Superior temporal gyrus (tissue), 1 donor: Measurements from ENCODE around the gene NECTIN2.
"Not testable (repeated sequence)": the region's sequence is repeated elsewhere in the genome, so short reads cannot be mapped to it uniquely, and the experiment has no call there.

Experiments
- DNase-seq: peaks from one replicate; pipeline ENCODE4 v3.0.0-alpha.2; 2016; ENCODE audit errors: extremely low spot score

Gene NECTIN2

DNA sequence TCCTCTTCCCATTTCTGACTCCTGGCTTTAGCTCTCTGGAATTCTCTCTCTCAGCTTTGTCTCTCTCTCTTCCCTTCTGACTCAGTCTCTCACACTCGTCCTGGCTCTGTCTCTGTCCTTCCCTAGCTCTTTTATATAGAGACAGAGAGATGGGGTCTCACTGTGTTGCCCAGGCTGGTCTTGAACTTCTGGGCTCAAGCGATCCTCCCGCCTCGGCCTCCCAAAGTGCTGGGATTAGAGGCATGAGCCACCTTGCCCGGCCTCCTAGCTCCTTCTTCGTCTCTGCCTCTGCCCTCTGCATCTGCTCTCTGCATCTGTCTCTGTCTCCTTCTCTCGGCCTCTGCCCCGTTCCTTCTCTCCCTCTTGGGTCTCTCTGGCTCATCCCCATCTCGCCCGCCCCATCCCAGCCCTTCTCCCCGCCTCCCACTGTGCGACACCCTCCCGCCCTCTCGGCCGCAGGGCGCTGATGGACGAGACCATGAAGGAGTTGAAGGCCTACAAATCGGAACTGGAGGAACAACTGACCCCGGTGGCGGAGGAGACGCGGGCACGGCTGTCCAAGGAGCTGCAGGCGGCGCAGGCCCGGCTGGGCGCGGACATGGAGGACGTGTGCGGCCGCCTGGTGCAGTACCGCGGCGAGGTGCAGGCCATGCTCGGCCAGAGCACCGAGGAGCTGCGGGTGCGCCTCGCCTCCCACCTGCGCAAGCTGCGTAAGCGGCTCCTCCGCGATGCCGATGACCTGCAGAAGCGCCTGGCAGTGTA, 62.2 kb downstream of the NECTIN2 start:
- no peak for DNase-seq

DNA sequence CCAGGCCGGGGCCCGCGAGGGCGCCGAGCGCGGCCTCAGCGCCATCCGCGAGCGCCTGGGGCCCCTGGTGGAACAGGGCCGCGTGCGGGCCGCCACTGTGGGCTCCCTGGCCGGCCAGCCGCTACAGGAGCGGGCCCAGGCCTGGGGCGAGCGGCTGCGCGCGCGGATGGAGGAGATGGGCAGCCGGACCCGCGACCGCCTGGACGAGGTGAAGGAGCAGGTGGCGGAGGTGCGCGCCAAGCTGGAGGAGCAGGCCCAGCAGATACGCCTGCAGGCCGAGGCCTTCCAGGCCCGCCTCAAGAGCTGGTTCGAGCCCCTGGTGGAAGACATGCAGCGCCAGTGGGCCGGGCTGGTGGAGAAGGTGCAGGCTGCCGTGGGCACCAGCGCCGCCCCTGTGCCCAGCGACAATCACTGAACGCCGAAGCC, 62.8 kb downstream of the NECTIN2 start:
- DNase-seq = no peak

DNA sequence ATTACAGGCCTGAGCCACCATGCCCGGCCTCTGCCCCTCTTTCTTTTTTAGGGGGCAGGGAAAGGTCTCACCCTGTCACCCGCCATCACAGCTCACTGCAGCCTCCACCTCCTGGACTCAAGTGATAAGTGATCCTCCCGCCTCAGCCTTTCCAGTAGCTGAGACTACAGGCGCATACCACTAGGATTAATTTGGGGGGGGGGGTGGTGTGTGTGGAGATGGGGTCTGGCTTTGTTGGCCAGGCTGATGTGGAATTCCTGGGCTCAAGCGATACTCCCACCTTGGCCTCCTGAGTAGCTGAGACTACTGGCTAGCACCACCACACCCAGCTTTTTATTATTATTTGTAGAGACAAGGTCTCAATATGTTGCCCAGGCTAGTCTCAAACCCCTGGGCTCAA, 63.7 kb downstream of the NECTIN2 start:
- DNase-seq = no peak

DNA sequence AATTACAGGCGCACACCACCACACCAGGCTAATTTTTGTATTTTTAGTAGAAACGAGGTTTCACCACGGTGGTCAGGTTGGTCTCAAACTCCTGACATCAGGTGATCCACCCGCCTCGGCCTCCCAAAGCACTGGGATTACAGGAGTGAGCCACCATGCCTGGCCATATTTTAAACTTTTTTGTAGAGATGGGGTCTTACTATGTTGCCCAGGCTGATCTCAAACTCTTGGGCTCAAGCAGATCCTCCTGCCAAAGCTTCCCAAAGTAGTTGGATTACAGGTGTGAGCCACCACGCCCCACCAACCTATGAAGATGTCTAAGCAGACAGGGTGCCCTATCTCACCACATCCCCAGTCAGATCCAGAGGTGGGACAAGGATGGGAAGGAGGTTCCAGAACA, 65.8 kb downstream of the NECTIN2 start:
- DNase-seq = not testable (repeated sequence)

DNA sequence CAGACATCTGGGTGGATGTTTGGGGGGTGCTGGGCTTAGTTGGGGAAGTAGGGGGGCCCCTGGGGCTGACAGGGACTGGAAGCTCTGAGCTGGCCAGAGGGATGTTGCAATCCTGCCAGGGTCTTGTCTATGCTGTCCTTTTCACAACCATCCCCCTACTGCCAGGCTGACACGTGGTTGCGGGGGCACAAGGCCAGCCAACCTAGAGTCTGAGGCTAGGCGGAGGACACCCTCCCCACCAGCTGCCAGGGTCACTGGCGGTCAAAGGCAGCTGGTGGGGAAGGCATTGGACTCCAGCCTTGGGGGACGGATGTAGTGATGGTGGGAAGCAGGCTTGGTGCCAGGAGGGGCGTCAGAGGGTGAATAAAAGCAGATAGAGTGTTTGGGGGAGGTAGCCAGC, 66.8 kb downstream of the NECTIN2 start:
- peak; percentile 75 for DNase-seq

DNA sequence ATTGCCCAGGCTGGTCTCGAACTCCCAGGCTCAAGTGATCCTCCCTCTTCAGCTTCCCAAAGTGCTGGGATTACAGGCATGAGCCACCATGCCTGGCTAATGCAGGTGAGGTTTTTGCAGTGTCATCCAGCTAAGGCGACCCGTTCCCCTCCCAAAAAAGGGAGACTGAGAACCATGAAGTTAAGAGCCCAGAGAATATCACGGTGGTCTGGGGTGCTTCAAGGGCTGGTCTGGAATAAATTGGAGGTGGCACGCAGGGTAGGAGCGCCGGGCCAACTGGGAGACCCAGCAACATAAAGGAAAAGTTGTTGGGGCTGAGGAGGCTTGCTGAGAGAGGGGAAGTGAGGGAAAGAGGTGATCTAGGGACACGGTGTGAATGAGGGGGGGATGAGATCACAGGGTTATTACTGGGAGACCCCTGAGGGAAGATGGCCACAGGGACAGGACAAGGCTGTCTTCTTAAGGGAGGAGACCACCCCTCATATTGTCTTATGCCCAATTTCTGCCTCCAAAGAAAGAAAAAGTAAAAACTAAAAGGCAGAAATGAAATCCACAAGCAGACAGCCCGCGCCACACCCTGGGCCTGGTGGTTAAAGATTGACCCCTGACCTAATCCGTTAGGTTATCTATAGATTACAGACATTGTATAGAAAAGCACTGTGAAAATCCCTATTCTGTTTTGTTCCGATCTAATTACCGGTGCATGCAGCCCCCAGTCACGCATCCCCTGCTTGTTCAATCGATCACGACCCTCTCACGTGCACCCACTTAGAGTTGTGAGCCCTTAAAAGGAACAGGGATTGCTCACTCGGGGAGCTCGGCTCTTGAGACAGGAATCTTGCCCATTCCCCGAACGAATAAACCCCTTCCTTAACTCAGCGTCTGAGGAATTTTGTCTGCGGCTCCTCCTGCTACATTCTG, 67.7 kb downstream of the NECTIN2 start:
- DNase-seq = not testable (repeated sequence)

DNA sequence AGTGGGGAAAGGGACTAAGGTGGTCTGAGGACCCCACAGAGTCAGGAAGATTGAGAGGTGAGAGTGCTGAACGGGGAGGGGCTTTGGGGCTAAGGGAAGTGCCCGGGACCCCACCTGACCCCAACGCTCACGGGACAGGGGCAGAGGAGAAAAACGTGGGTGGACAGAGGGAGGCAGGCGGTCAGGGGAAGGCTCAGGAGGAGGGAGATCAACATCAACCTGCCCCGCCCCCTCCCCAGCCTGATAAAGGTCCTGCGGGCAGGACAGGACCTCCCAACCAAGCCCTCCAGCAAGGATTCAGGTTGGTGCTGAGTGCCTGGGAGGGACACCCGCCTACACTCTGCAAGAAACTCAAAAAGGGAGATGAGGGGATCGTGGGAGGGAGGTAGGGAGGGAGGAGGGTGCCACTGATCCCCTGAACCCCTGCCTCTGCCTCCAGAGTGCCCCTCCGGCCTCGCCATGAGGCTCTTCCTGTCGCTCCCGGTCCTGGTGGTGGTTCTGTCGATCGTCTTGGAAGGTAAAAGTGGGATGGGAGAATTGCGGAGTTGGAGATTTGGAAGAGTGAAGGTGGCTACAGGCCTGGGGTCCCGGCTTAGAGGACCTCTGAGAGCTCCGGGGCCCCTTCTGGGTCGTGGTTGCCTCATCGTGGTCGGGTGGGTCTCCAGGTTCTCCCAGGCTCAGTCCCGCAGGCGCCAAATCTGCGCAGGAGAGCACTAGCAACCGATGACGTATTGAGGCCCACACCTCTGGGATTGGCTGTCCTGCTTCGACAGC, 68.5 kb downstream of the NECTIN2 start, which contains the start of gene APOC1:
TSS of gene APOC1 (plus strand) at position 176 of the 774 bp plus-strand sequence. CDS start at position 460, 284 bp downstream.
- DNase-seq = peak; percentile 90

DNA sequence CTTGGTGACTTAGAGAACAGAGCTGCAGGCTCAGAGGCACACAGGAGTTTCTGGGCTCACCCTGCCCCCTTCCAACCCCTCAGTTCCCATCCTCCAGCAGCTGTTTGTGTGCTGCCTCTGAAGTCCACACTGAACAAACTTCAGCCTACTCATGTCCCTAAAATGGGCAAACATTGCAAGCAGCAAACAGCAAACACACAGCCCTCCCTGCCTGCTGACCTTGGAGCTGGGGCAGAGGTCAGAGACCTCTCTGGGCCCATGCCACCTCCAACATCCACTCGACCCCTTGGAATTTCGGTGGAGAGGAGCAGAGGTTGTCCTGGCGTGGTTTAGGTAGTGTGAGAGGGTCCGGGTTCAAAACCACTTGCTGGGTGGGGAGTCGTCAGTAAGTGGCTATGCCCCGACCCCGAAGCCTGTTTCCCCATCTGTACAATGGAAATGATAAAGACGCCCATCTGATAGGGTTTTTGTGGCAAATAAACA, 78.2 kb downstream of the NECTIN2 start:
- no peak for DNase-seq

DNA sequence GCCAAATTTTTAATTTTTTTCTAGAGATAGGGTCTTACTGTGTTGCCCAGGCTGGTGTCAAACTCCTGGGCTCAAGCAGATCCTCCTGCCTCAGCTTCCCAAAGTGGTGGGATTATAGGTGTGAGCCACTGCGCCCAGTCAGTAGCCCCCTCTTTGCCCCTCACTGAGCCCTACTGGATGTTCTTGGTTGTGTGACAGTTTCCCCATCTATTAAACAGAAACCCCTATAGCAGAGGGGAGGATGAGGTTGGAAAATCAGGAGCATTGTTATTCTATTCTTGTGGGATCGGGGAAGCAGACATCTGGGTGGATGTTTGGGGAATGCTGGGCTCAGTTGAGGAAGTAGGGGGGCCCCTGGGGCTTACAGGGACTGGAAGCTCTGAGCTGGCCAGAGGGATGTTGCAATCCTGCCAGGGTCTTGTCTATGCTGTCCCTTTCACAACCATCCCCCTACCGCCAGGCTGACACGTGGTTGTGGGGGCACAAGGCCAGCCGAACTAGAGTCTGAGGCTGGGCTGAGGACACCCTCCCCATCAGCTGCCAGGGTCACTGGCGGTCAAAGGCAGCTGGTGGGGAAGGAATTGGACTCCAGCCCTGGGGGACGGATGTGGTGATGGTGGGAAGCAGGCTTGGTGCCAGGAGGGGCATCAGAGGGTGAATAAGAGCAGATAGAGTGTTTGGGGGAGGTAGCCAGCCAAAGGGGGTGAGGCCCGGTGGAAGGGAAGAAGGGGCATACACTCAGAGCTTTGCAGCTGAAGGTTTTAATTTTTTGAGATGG, 79.2 kb downstream of the NECTIN2 start:
- peak; percentile 73 for DNase-seq

DNA sequence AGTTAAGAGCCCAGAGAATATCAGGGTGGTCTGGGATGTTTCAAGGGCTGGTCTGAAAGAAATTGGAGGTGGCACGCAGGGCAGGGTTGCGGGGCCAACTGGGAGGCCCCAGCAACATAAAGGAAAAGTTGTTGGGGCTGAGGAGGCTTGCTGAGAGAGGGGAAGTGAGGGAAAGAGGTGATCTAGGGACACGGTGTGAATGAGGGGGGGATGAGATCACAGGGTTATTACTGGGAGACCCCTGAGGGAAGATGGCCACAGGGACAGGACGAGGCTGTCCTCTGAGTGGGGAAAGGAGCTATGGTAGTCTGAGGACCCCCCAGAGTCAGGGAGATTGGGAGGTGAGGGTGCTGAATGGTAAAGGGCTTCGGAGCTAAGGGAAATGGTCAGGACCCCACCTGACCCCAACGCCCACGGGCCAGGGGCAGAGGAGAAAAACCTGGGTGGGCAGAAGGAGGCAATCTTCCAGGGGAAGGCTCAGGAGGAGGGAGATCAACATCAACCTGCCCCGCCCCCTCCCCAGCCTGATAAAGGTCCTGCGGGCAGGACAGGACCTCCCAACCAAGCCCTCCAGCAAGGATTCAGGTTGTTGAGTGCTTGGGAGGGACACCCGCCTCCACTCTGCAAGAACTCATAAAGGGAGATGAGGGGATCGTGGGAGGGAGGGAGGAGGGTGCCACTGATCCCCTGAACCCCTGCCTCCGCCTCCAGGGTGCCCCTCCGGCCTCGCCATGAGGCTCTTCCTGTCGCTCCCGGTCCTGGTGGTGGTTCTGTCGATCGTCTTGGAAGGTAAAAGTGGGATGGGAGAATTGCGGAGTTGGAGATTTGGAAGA, 80.4 kb downstream of the NECTIN2 start:
- not testable (repeated sequence) for DNase-seq

DNA sequence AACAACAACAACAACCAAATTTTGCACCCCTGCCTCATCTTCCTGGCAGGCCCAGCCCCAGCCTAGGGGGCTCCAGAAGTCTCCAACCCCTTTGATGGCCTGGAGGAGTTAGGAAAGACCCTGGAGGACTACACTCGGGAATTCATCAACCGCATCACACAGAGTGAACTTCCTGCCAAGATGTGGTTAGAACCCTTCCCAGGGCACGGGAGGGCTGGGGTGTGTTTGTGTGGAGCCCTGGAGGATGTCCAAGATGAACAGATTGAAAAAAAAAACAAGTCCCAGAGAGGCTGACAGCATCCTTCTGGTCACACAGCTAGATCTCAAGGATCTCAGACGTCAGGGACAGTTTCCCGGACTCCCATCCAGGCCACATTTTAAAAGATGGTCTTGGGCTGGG, 81.6 kb downstream of the NECTIN2 start:
- no peak for DNase-seq

DNA sequence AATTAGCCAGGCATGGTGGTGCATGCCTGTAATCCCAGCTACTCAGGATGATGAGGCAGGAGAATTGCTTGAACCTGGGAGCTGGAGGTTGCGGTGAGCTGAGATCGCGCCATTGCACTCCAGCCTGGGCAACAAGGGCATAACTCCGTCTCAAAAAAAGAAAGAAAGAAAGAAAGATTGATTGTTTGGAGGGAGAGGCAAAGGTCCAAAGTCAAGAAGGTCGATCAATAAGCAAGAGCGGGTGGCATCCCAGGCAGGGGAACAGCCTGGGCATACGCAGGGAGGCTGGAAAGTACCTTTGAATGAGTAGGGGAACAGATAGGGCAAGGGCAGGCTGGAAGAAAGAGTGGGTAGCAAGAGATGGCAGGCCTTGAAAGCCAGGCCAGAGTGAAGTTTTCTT, 84.0 kb downstream of the NECTIN2 start:
- no peak for DNase-seq

DNA sequence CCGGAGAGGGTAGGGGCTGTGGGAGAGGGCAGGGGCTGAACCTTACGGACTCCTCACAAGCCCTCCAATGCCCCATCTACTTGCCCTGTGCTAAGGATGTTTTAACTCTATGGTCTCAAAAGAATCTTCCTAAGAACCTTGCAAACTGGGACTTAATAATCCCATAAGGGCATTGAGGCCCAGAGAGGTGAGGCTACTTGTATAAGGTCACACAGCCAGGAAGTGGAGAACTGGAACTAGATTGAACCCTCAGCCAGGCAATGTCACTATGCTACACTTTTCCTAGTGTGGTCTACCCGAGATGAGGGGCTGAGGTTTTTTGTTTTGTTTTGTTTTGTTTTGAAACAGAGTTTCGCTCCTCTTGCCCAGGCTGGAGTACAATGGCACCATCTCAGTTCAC, 85.4 kb downstream of the NECTIN2 start:
- no peak for DNase-seq
